Tibial artery (tissue), 4 donors: ENCODE measurements around the gene GMNC.

Experiments used
- DNase-seq, 2 donors: peaks; one replicate each; pipeline ENCODE4 v3.0.0-alpha.2; 2019
- H3K27ac ChIP-seq, 2 donors: fragments of 200-600 bp; sonication (generic) in 1 of 2; 1 replicate in 1 of 2; 2 replicates in 1 of 2; pipeline ENCODE4 v1.5.1; 2018 to 2019; ENCODE audit warnings: mild to moderate bottlenecking in 1 of 2
- H3K27me3 ChIP-seq, 2 donors: fragments of 200-600 bp; sonication (generic) in 1 of 2; one replicate each; pipeline versions ENCODE4 v1.5.1 to v1.6.0; 2016 to 2019
- H3K36me3 ChIP-seq, 3 donors: fragments of 200-600 bp; sonication (generic) in 2 of 3; one replicate each; pipeline ENCODE4 v1.5.1; 2016 to 2019; ENCODE audit warnings: mild to moderate bottlenecking in 2 of 3
- H3K4me1 ChIP-seq, 4 donors: fragments of 200-600 bp; sonication (generic) in 2 of 4; 1 replicate in 3 of 4; 2 replicates in 1 of 4; pipeline ENCODE4 v1.5.1; 2016 to 2019
- H3K4me3 ChIP-seq, 2 donors: fragments of 200-600 bp; sonication (generic) in 1 of 2; 1 replicate in 1 of 2; 2 replicates in 1 of 2; pipeline ENCODE4 v1.5.1; 2018 to 2019; ENCODE audit warnings: mild to moderate bottlenecking in 2 of 2
- H3K9me3 ChIP-seq, 3 donors: fragments of 200-600 bp; sonication (generic) in 1 of 3; one replicate each; pipeline ENCODE4 v1.5.1; 2016 to 2019
- intact Hi-C: fragments of 100-400 bp; cut with DNase I; formaldehyde crosslinking; loops from one replicate; pipeline ENCODE4 v1.15.0; 2023; ENCODE audit warnings: low total_unique reads
- TF ChIP-seq, protein P1 (sequence below), 2 experiments: fragments of 200-600 bp in 1 of 2; fragments of 450-650 bp in 1 of 2; IDR thresholded peaks; one replicate each; pipeline ENCODE4 v1.5.1; 2017 to 2019; ENCODE audit warnings: antibody characterized with exemption in 2 of 2, mild to moderate bottlenecking in 1 of 2, moderate library complexity in 1 of 2

GMNC gene

DNA sequence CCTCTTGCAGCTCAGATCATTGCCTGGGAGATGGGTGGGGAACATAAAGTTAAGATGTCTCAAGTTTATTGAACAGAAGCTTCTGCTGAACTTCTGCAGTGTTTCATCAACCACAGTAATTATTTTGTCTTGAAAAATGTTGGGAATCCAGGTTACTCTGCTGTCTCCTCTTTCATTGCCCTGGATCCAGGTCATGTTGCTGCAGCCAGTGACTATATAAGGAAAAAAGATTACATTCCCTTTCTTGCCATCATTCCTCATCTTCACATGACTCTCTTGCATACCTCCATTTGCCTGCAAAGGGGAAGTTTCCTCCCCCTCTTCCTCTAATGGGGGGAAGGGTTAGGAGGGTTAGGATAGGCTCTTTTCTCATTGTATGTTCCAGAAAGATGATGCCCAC is 15.1 kb downstream of the GMNC start:
- H3K27ac ChIP-seq = no peak overlapping the region
- H3K9me3 ChIP-seq = no peaks in the 10 kb centered on the region
- TF ChIP-seq, protein P1, sequence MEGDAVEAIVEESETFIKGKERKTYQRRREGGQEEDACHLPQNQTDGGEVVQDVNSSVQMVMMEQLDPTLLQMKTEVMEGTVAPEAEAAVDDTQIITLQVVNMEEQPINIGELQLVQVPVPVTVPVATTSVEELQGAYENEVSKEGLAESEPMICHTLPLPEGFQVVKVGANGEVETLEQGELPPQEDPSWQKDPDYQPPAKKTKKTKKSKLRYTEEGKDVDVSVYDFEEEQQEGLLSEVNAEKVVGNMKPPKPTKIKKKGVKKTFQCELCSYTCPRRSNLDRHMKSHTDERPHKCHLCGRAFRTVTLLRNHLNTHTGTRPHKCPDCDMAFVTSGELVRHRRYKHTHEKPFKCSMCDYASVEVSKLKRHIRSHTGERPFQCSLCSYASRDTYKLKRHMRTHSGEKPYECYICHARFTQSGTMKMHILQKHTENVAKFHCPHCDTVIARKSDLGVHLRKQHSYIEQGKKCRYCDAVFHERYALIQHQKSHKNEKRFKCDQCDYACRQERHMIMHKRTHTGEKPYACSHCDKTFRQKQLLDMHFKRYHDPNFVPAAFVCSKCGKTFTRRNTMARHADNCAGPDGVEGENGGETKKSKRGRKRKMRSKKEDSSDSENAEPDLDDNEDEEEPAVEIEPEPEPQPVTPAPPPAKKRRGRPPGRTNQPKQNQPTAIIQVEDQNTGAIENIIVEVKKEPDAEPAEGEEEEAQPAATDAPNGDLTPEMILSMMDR (IDR thresholded peaks at IDR 0.05) = no peak
- H3K4me3 ChIP-seq = no peak overlapping the region
- no peaks in the 10 kb centered on the region for H3K27me3 ChIP-seq
- intact Hi-C loops = no loop called here
- no peaks in the 10 kb centered on the region for H3K4me1 ChIP-seq
- no peaks in the 10 kb centered on the region for H3K36me3 ChIP-seq
- no peak for DNase-seq

DNA sequence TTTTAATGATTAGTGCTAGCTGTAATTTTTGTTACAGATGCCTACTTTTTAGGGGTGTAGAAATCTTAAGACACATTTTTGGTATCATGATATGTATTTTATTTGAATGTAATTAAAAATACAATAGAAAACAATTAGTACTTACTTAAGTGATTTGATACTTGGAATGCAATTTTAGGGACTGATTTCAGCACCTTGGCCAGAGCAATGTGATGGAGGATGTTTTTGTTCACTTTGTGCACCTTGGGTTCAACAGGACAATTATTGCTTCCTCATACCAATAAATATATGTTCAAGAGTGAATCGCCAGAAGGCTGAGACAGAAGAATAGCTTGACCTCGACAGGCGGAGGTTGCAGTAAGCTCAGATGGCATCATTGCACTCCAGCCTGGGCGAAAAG is 22.3 kb downstream of the GMNC start:
- Histone ChIP-seq H3K27ac (no peak overlapping the region), H3K9me3 (no peaks in the 10 kb centered on the region), H3K4me1 (no peaks in the 10 kb centered on the region), H3K27me3 (no peaks in the 10 kb centered on the region), H3K36me3 (no peaks in the 10 kb centered on the region), H3K4me3 (no peak overlapping the region)
- DNase-seq = no peak
- intact Hi-C loops = no loop called here
- TF ChIP-seq, protein P1 (IDR thresholded peaks at IDR 0.05) = no peak

DNA sequence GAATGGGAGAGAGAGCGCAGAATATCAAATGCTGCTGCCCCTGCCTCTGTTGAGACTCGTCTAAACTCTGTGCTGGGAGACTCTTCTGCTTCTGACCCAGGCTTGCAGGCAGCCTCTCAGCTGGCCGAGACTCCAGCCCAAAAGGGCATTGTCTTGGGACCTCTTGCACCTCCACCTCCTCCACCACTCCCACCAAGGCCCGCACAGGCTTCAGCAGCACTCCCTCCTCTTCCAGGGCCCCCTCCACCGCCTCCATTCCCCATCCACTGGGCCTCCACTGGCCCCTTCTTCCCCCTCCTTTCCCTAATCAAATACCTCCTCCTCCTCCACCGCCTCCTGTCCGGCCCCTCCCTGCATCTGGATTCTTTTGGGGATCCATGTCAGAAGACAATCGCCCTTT is 31.3 kb downstream of the GMNC start:
- intact Hi-C loops = no loop called here
- TF ChIP-seq, protein P1 (IDR thresholded peaks at IDR 0.05) = no peak
- no peaks in the 10 kb centered on the region for H3K27me3 ChIP-seq

DNA sequence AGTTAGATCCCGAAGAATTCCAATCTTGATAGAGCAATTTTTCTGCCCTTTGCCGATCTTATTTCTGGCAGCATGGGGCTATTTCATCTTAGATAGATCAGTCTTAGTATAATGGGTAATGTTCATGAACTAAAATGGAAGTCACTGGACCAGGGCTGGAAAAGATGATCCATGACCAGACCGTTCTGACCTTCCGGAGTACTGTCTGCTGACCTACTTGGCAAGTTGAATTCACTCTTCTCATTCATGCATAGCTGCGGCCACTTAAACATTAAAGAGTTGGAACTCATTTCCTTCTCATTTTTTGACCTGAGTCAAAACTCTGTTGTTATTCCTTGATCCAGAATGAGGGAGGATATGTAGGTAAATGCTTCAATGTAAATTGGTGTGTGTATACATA is 32.5 kb downstream of the GMNC start:
- DNase-seq = no peak
- H3K27ac ChIP-seq = no peak overlapping the region
- H3K27me3 ChIP-seq = no peaks in the 10 kb centered on the region
- no peaks in the 10 kb centered on the region for H3K36me3 ChIP-seq
- TF ChIP-seq, protein P1 (IDR thresholded peaks at IDR 0.05) = no peak
- H3K4me1 ChIP-seq = no peaks in the 10 kb centered on the region
- intact Hi-C loops = no loop called here
- H3K9me3 ChIP-seq = no peaks in the 10 kb centered on the region
- H3K4me3 ChIP-seq = no peak overlapping the region

More for the DNA sequence above, 31.3 kb downstream of the GMNC start:
- H3K36me3 ChIP-seq = no peaks in the 10 kb centered on the region
- H3K4me3 ChIP-seq = no peak overlapping the region
- H3K4me1 ChIP-seq = no peaks in the 10 kb centered on the region
- no peak for DNase-seq
- no peaks in the 10 kb centered on the region for H3K9me3 ChIP-seq
- no peak overlapping the region for H3K27ac ChIP-seq

DNA sequence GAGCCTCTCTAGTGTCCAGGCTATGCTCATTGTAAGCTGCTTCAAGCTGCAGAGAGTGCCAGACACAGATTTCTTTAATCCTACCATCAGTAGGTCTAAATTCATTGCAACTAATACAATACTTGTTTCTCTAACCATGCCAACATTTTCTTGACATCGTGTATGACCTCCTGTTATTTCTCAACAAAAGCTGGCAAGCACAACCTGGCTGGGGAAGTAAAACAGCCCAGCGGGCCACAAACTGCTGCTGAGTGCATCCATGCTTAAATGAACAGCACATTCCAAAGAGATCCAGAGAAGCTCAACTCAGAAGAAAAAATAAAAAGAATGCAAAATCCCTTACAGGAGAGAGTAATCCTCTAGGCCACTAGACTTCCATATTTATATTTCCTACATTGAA is 36.5 kb downstream of the GMNC start:
- Histone ChIP-seq H3K36me3 (no peaks in the 10 kb centered on the region), H3K27me3 (no peaks in the 10 kb centered on the region), H3K27ac (no peak overlapping the region), H3K9me3 (no peaks in the 10 kb centered on the region), H3K4me3 (no peak overlapping the region), H3K4me1 (no peaks in the 10 kb centered on the region)
- no peak for DNase-seq
- TF ChIP-seq, protein P1 (IDR thresholded peaks at IDR 0.05) = no peak
- intact Hi-C loops = no loop called here

DNA sequence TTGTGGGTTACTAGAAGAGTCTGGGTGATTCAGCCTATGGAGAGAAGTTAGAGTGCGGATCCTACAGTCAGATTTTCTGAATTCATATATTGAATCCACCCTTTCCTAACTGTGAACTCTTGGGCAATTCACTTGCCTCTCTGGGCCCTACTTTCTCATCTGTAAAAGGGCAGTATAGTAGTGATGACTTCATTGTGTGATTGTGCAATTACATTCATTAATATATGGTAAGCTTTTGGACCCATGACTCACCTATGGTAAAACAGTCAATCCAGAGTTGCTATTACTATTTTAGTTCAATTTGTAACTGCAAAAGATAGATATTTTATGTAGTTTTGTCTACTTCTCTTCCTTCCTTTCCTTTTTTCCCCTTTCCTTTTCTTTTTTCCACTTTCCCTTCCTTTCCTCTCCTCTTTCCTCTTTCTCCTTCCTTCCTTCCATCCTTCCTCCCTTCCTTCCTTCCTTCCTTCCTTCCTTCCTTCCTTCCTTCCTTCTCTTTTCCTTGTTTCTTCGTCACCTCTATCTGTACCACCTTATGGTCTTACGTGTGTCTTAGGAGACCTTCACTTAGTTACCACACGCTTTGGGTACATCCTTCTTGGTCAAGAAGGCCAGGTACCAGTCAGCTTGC is 37.0 kb downstream of the GMNC start:
- Histone ChIP-seq H3K4me1 (no peaks in the 10 kb centered on the region), H3K27me3 (no peaks in the 10 kb centered on the region), H3K36me3 (no peaks in the 10 kb centered on the region), H3K9me3 (no peaks in the 10 kb centered on the region), H3K4me3 (no peak overlapping the region), H3K27ac (no peak overlapping the region)
- intact Hi-C loops = no loop called here
- DNase-seq = no peak
- TF ChIP-seq, protein P1 (IDR thresholded peaks at IDR 0.05) = no peak
